ENCODE results near the gene EPB41L1.

EPB41L1 gene

GRCh38 chr20:36216314-36217025, 61.9 kb downstream of the EPB41L1 start:
- in situ Hi-C loops (cut with HindIII; ENCODE audit: low sequenced_read_pairs): no loop called here

GRCh38 chr20:36217226-36217625, 62.7 kb downstream of the EPB41L1 start:
- in situ Hi-C loops (cut with HindIII; ENCODE audit: low sequenced_read_pairs): no loop called here

GRCh38 chr20:36218380-36219064, 64.0 kb downstream of the EPB41L1 start:
- in situ Hi-C loops (cut with HindIII; ENCODE audit: low sequenced_read_pairs): no loop called here

GRCh38 chr20:36219671-36220220, 65.2 kb downstream of the EPB41L1 start:
- in situ Hi-C loops (cut with HindIII; ENCODE audit: low sequenced_read_pairs): no loop called here

GRCh38 chr20:36225666-36226065, 71.1 kb downstream of the EPB41L1 start:
- in situ Hi-C loops (cut with HindIII; ENCODE audit: low sequenced_read_pairs): no loop called here

GRCh38 chr20:36228770-36229169, 74.2 kb downstream of the EPB41L1 start:
- in situ Hi-C loops (cut with HindIII; ENCODE audit: low sequenced_read_pairs): no loop called here

GRCh38 chr20:36230019-36230418, 75.5 kb downstream of the EPB41L1 start:
- in situ Hi-C loops (cut with HindIII; ENCODE audit: low sequenced_read_pairs): no loop called here

- in situ Hi-C loops (cut with HindIII; ENCODE audit: low sequenced_read_pairs): no loop called here
Observed at GRCh38 chr20:36231331-36231730, 76.8 kb downstream of the EPB41L1 start.

- in situ Hi-C loops (cut with HindIII; ENCODE audit: low sequenced_read_pairs): no loop called here
Observed at GRCh38 chr20:36234771-36235320, 80.3 kb downstream of the EPB41L1 start.

- in situ Hi-C loops (cut with HindIII; ENCODE audit: low sequenced_read_pairs): no loop called here
Observed at GRCh38 chr20:36235892-36236785, 81.6 kb downstream of the EPB41L1 start, which contains the start of gene AAR2. TSS of gene AAR2 (plus strand) at chr20:36236478. CDS start at chr20:36239869, 3,391 bp downstream.

- in situ Hi-C loops (cut with HindIII; ENCODE audit: low sequenced_read_pairs): no loop called here
Observed at GRCh38 chr20:36236786-36237121, 82.2 kb downstream of the EPB41L1 start.

- in situ Hi-C loops (cut with HindIII; ENCODE audit: low sequenced_read_pairs): no loop called here
Observed at GRCh38 chr20:36237477-36237876, 82.9 kb downstream of the EPB41L1 start.

GRCh38 chr20:36238153-36238552, 83.6 kb downstream of the EPB41L1 start:
- in situ Hi-C loops (cut with HindIII; ENCODE audit: low sequenced_read_pairs): no loop called here

- in situ Hi-C loops (cut with HindIII; ENCODE audit: low sequenced_read_pairs): no loop called here
Observed at GRCh38 chr20:36238760-36239159, 84.2 kb downstream of the EPB41L1 start.

- in situ Hi-C loops (cut with HindIII; ENCODE audit: low sequenced_read_pairs): no loop called here
Observed at GRCh38 chr20:36240076-36240475, 85.5 kb downstream of the EPB41L1 start.

- in situ Hi-C loops (cut with HindIII; ENCODE audit: low sequenced_read_pairs): no loop called here
Observed at GRCh38 chr20:36241678-36242077, 87.1 kb downstream of the EPB41L1 start.

GRCh38 chr20:36243726-36244125, 89.2 kb downstream of the EPB41L1 start:
- in situ Hi-C loops (cut with HindIII; ENCODE audit: low sequenced_read_pairs): no loop called here

- in situ Hi-C loops (cut with HindIII; ENCODE audit: low sequenced_read_pairs): no loop called here
Observed at GRCh38 chr20:36246401-36246800, 91.9 kb downstream of the EPB41L1 start.

- in situ Hi-C loops (cut with HindIII; ENCODE audit: low sequenced_read_pairs): no loop called here
Observed at GRCh38 chr20:36248836-36249235, 94.3 kb downstream of the EPB41L1 start.

GRCh38 chr20:36249450-36249849, 94.9 kb downstream of the EPB41L1 start:
- in situ Hi-C loops (cut with HindIII; ENCODE audit: low sequenced_read_pairs): no loop called here

GRCh38 chr20:36251426-36251825, 96.9 kb downstream of the EPB41L1 start:
- in situ Hi-C loops (cut with HindIII; ENCODE audit: low sequenced_read_pairs): no loop called here
